Measurements from ENCODE around the gene ITPK1. TPM values are rescaled to one million over a fixed set of nuclear protein-coding genes. Genes with fewer than 3 reads are reported as not detected.
A peak's percentile ranks its signal among the peaks of the same experiment; 100 is the strongest.
"Not testable (repeated sequence)": the region's sequence is repeated elsewhere in the genome, so short reads cannot be mapped to it uniquely, and the experiment has no call there.

ITPK1 gene
- total RNA-seq, 4 donors from 2014 or later: 64.8 to 235 (median 128) TPM

DNA sequence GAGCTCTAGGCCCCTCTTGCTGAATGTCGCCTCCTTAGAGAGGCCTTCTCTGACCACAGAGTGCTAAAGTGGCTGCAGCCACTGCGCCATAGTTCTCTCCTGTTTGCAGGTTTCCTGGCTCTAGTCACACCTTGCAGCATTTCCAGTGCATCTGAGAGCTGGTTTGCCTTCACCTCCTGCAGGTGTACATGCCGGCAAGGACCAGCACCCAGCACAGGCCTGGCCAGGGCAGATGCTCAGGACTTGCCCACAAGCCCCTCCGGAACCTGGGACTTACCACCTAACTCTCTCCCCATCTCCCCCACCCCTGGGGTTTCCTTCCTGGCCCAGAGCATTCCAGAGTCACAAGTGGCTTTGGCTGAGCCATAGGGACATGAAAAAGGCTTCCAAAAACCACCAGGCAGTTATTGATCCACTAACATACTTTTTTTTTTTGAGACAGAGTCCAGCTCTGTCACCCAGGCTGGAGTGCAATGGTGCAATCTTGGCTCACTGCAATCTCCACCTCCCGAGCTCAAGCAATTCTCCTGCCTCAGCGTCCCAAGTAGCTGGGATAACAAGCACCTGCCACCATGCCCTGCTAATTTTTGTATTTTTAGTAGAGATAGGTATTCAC is 9.1 kb downstream of the ITPK1 start:
- Histone ChIP-seq H3K36me3 (no peaks in the 10 kb centered on the region), H3K4me3 (no peak overlapping the region), H3K27ac (peak overlapping the region in 2 of 4 donors; percentile 5 to 42), H3K4me1 (peaks cover 22 to 72% (median 29%) of the 10 kb centered on the region in 4 donors), H3K27me3 (no peaks in the 10 kb centered on the region), H3K9me3 (no peaks in the 10 kb centered on the region)
- no peak for TF ChIP-seq CTCF (IDR thresholded peaks at IDR 0.05)
- no peak for TF ChIP-seq POLR2A (IDR thresholded peaks at IDR 0.05)
- TF ChIP-seq EP300 (IDR thresholded peaks at IDR 0.05; ENCODE audit: low read depth): no peak
- TF ChIP-seq POLR2AphosphoS5 (IDR thresholded peaks at IDR 0.05): no peak
- intact Hi-C loops (cut with DNase I; ENCODE audit: low total_unique reads): no loop called here
- WGBS, 2 donors (ENCODE audit: low coverage in 1 of 2): 80 to 93% methylated on average over 1 to 6 of the region's 6 CpGs
- in situ Hi-C loops (cut with MboI; ENCODE audit: low pct_ligation_motif_present in 1 of 4, low pct_unique_long_range_greater_than_20kb in 1 of 4, low sequenced_read_pairs in 3 of 4): no loop called here
- no peak for DNase-seq

DNA sequence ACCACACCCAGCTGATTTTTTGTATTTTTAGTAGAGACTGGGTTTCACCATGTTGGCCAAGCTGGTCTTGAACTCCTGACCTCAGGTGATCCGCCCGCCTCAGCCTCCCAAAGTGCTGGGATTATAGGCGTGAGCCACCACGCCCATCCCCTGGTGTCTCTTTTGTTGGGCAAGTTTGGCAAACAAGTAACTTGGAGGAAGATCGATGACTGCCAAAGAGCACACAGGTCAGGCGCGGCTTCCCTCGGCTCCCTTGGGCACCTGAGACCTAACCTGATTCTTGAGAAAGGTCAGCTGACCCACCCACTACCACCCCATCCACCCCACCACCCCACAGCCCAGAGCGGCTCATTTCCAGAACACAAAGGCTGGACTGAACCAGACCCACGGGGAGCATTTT is 9.9 kb downstream of the ITPK1 start:
- in situ Hi-C loops (cut with MboI; ENCODE audit: low pct_ligation_motif_present in 1 of 4, low pct_unique_long_range_greater_than_20kb in 1 of 4, low sequenced_read_pairs in 3 of 4): not testable (repeated sequence)

GRCh38 chr14:93105362-93105761 is 10.4 kb downstream of the ITPK1 start:
- Histone ChIP-seq H3K27ac (peak overlapping the region in 2 of 4 donors; percentile 17 to 52), H3K36me3 (no peaks in the 10 kb centered on the region), H3K4me1 (peaks cover 22 to 66% (median 29%) of the 10 kb centered on the region in 4 donors), H3K9me3 (no peaks in the 10 kb centered on the region), H3K4me3 (no peak overlapping the region), H3K27me3 (no peaks in the 10 kb centered on the region)
- in situ Hi-C loops (cut with MboI; ENCODE audit: low pct_ligation_motif_present in 1 of 4, low pct_unique_long_range_greater_than_20kb in 1 of 4, low sequenced_read_pairs in 3 of 4) (no loop called here), intact Hi-C loops (cut with DNase I; ENCODE audit: low total_unique reads) (no loop called here)
- DNase-seq: peak; percentile 57
- 58 to 95% methylated on average over 7 of the region's 7 CpGs for WGBS, 2 donors (ENCODE audit: low coverage in 1 of 2)
- TF ChIP-seq POLR2AphosphoS5 (IDR thresholded peaks at IDR 0.05) (no peak), EP300 (IDR thresholded peaks at IDR 0.05; ENCODE audit: low read depth) (no peak), CTCF (IDR thresholded peaks at IDR 0.05) (no peak)

More for the DNA sequence above, 9.9 kb downstream of the ITPK1 start:
- DNase-seq; H3K9me3 ChIP-seq; intact Hi-C loops (cut with DNase I; ENCODE audit: low total_unique reads); H3K36me3 ChIP-seq; H3K27me3 ChIP-seq; H3K4me3 ChIP-seq: not testable (repeated sequence)
- 70 to 81% methylated on average over 4 to 7 of the region's 10 CpGs for WGBS, 2 donors (ENCODE audit: low coverage in 1 of 2)
- peak overlapping the region in 1 of 4 donors; percentile 52 for H3K27ac ChIP-seq
- H3K4me1 ChIP-seq: peaks cover 22 to 71% (median 29%) of the 10 kb centered on the region in 4 donors

- Histone ChIP-seq H3K4me1 (peaks cover 24 to 66% (median 29%) of the 10 kb centered on the region in 4 donors), H3K9me3 (no peaks in the 10 kb centered on the region), H3K36me3 (no peaks in the 10 kb centered on the region), H3K27me3 (no peaks in the 10 kb centered on the region), H3K4me3 (no peak overlapping the region), H3K27ac (peak overlapping the region in 2 of 4 donors; percentile 17 to 52)
- WGBS, 2 donors (ENCODE audit: low coverage in 1 of 2): 84% methylated on average over 6 of the region's 6 CpGs; no CpG with 5 or more reads in 1 of the 2 donors
- in situ Hi-C loops (cut with MboI; ENCODE audit: low pct_ligation_motif_present in 1 of 4, low pct_unique_long_range_greater_than_20kb in 1 of 4, low sequenced_read_pairs in 3 of 4) (no loop called here), intact Hi-C loops (cut with DNase I; ENCODE audit: low total_unique reads) (loop anchor here (5.0 kb wide), 1 partner anchor 1817 kb away; no protein-coding TSS in a partner anchor)
- DNase-seq: no peak
- TF ChIP-seq POLR2AphosphoS5 (IDR thresholded peaks at IDR 0.05): no peak
- no peak for TF ChIP-seq POLR2A (IDR thresholded peaks at IDR 0.05)
- TF ChIP-seq CTCF (IDR thresholded peaks at IDR 0.05): no peak
- TF ChIP-seq EP300 (IDR thresholded peaks at IDR 0.05; ENCODE audit: low read depth): no peak
Observed at GRCh38 chr14:93104961-93105360, 10.8 kb downstream of the ITPK1 start.

All from transverse colon (tissue), 4 donors.